HG02884 (cell line): Measurements from ENCODE around the gene TKFC.

Source experiments
- ATAC-seq: cut with Tn5 transposase; IDR thresholded peaks from one replicate; pipeline ENCODE4 v1.9.1; 2021; ENCODE audit warnings: mild to moderate bottlenecking, moderate library complexity; ENCODE audit not compliant: unreplicated experiment

Gene TKFC

DNA sequence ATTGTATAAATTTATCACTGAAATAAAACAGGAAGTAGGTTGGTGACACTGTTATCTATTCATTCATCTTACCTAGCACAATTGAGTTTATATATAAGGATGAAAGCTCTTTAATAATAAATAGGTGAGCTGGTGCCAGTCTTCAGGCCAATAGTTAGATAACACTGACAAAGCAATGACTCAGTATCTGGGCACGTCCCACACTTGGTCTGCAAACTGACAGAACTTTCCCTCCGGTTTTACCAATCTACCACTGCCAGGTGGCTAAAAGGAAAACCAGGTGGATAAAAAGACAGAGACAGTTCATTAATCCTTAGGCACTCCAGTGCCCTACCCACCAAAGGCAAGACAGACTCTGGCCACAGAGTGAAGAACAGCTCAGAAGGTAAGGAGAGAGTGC is 17.8 kb upstream of the TKFC start:
- ATAC-seq = no peak

DNA sequence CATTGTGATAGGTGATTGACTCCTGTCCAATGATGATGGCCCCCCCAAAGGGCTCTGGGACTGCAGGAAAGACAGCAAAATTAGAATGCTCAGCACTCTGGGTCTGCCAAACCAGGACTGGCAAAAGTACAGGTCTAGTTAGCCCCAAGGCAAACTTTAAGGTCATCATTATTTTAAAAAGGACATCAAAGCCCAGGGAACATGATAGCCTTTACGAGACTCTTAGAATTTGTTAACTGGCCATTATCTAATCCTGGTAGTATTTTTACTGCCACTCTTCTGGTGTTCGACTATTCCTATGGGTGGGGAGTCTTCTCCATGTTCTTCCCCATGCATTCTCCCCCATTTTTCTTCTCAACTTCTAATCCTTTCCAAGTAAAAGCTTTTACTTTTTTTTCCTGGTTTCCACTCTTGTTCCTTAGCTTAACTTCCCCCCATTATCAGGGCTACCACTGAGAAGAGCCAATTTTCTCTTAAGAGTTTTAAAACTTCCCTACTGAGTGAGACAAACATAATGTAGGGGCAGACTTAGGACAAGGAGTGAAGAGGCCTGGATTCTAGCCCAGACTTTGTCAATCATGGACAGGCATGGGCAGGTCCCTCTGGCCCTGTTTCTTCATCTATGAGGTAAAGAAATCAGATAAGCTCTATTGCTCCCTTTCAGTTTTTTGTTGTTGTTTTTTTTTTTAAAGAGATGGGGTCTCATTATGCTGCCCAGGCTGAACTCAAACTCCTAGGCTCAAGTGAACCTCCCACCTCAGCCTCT is 7.2 kb upstream of the TKFC start:
- ATAC-seq = no peak

DNA sequence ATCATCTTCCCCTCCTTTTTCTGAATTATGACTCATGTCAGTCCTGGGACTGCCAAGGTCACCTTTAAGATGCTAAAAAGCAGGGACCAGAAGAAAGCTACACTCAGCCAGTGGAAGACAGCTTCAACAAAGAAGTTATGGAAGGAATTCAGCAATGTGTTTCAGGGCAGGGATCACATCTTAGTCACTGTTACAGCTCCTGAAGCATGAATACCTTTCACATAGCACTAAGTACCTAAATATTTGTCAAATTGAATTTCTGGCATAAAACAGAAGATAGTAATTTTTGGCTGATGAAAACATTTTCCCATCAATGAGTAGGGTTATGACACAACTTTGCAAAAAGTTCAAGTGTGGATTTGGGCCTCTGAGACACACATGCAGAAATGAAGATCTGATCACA is 5.4 kb upstream of the TKFC start:
- no peak for ATAC-seq

DNA sequence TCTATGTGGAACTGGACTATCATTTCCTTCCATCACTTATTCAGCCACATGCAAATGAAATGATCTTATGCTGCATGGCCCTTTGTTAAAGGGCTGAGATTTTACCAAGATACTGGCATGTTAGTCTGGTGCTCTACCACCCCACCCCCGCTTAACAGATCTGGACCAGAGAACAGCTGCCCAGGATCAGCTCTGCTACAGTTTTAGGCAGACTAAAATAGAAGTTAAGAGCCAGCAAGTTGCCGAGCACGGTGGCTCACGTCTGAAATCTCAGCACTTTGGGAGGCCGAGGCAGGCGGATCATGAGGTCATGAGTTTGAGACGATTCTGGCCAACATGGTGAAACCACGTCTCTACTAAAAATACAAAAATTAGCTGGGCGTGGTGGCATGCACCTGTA is 4.7 kb upstream of the TKFC start:
- ATAC-seq = no peak

DNA sequence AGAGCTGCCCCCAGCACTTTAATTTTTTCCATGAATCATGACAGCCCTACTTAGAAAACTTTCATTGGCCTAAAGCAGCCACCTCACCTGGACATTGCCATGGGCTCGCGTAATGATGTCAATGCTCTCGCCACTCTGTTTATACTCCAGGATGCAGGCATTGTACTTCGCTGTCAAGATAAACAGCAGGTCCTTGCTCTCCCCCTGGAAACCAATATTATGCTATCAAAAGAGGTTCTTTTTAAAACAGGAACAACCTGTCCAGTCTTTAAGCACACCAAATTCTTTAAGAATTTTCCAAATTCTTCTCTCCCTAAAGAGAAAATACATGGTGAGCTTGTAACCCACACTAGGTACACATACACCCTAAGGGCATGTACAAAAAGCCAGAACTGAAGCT is 3.2 kb upstream of the TKFC start:
- no peak for ATAC-seq

DNA sequence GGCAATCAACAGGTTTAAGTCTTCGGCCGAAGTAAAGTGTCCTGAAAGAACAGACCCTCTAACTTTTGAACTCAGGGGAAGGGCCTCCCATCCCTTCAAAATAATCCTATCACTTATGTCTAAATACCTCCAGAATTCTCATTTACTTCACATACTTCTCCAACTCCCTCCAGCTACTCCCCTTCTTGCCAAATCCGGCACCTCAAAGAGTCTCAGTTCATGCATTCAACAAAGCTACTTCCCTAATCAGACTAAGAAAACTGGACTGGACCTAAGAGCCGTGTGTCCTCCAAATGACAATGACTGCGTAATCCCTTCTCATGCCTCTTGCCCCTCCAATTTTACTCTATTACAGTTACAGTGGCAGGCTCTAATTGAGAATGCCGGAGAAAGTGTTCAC is 1.4 kb upstream of the TKFC start:
- no peak for ATAC-seq

DNA sequence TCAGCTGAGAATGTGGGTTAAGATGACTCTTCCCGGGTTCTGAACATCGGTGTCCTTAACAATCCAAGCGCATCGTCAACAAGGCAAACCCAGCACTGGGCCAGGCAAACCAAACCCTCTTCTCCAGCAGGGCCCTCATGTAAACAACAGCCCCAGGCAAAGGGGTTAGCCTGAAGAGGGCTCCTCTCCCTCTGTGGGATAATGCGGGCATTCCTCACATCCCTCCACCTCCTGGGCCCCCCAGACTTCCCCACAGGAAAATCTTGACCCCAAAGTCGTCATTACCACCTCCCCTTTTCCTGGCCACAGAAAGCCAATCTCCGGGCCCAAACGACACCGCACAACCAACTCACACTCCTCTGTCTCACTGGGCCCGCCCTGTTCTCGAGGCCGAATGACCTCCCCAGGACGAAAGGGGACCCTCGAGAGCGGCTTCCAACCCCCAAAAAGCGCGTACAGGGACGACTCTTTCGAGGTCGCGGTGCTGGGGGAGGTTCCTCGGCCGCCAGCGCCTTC is 689 bp upstream of the TKFC start:
- ATAC-seq = no peak

DNA sequence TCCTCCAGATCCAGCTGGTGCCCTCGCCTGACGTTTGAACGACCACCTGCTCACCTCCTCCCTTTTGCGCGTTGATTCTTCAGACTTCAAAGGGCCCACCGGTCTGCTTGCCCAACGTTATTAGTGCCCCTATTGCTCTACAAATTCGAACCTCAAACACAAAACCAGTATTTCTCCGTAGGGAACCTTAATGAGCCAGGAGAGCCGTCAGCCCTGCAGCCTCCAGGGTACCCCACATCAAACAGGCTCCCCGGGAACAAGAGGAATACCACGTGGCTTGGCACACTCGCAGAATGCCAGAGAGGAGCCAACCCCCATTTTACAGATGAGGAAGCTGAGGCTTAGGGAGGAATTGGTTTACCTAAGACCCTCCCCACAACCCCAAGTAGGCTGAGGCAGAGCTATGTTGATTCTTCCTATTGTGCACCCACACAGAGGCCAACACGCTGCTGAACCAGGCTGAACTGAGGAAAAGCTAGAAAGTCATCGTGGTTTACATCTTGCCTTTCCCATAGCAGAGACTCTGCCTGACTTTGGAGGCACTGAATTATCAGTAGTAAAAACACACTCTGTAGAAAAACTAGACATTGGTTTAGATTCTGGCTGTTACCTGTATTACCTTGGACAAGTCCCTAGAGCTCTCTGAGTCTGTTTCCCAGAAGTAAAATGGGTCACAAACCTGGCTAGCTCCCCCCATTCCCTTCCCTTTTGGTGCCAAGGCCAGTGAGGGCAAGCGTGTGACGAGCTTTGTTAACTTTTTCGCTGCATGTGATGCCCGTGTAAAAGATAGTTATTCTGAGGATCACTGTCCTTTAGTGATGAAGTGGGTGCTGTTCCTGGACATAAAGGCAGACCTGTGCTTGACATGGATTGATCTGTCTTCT is 764 bp downstream of the TKFC start:
- no peak for ATAC-seq

DNA sequence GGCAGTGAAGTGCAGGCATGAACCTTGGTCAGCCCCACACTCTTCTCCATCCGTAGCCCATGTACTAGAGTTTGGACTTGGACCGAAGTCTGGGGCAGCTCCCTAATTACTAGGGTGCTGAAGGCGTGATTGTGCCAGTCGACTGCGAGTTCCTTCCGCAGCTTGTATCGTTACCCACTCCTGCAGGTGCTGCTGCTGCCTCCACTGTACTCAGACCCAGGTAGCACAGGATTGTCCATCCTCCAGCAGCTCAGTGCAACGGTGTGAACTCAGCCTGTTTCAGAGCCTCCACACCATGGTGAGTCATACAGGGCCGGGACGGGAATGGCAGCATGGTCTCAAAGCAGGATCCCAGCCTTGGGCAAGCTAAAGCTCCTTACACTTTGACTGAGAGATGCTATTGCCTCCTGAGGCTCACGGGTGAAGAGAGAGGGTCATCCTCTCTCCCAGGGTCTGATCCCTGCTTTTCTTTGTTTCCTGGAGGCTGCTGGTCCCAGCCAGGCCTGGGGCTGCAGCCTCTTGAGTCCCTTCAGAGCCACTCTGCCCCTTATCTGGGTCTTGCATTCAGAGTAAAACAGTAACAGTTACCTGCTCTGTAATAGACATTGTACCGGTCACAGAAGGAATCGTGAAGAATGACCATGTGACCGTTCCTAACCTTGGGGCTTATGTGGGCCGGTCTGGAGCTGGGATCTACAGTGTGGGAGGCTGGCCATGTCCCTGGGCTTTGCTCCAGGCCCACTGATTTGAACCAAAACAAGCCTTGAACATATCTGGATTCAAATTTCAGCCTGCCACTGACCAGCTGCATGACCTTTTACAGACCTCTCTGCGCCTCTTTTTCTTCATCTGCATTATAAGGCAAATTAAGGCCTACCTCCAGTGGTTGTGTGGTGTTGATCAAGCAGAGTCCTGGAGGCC is 1.7 kb downstream of the TKFC start:
- no peak for ATAC-seq

DNA sequence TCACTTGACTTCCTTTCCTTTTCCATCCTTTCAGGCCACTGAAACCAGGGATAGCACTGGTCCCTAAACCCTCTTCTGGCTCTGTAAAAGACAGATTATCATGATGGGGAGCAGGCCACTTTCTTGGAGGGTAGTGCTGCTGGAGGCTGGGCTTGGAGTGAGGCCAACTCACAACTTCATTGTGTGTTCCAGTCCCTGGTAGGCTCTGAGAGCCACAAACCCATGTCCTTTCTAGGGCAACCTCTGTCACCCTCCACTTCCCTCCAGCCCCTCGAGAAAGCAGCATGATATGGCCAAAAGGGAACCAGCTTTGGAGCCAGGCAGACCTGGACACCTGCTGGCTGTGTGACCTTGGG is 2.3 kb downstream of the TKFC start:
- no peak for ATAC-seq

DNA sequence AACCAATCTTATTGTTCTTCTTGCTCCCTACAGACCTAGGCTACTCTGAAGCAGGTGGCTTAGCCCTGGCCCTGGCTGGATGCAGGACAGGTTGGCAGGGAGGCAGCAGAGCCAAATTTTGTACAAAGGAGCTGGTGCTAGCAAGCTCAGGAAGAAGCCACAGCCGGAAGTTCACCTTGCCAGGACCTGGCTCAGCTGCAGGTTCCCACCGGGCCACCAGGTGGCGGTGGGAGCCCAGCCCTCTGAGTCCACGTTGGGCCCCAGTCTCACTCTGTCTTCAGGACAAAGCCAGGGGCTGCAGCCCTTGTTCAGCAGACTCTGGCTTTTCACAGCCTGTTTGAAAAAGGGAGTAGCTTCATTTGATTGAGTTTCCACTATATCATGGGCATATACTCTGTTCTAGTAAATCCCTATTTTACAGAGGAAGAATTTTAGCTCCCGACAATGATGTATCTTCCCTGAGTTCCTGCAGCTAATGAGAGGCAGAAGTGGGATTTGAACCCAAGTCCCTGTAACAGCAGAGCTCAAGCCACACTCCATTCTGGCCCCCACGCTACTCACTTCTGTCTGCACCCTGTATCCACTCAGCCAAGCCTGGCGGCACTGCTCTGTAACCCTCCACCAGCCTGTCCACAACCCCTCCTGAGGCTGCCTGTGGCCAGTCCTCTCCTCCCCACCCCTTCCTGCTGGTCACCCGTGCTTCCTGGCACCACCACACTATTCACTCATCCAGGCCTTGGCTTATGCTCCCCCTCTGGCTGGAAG is 3.3 kb downstream of the TKFC start:
- ATAC-seq = peak; percentile 43

DNA sequence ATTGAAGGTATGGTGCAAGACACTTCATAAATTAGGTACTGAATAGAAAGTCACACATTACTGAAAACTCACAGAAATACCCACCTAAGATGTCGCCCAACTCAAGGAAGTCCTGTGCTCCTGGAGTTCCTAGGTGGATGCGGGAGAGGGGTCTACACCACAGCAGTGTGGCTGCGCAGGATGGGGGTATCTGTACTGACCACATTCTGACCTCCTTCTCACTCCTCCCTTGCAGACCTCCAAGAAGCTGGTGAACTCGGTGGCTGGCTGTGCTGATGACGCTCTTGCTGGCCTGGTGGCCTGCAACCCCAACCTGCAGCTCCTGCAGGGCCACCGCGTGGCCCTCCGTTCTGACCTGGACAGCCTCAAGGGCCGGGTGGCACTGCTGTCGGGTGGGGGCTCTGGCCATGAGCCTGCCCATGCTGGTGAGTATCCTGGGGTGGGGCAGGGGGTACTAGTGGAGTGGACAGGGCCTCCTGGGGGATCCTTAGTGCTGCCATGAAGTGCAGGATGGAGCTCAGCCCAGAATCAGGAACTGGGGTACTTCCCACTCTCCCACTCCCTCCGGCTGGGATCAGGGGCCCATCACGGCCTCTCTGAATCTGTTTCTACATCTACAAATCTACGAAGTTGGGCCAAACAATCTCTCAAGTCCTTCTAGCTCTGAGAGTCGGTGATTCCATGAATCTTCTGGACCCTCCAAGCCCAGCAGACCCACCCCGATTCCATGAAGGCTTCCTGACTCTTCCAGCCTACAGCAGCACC is 4.9 kb downstream of the TKFC start:
- no peak for ATAC-seq

DNA sequence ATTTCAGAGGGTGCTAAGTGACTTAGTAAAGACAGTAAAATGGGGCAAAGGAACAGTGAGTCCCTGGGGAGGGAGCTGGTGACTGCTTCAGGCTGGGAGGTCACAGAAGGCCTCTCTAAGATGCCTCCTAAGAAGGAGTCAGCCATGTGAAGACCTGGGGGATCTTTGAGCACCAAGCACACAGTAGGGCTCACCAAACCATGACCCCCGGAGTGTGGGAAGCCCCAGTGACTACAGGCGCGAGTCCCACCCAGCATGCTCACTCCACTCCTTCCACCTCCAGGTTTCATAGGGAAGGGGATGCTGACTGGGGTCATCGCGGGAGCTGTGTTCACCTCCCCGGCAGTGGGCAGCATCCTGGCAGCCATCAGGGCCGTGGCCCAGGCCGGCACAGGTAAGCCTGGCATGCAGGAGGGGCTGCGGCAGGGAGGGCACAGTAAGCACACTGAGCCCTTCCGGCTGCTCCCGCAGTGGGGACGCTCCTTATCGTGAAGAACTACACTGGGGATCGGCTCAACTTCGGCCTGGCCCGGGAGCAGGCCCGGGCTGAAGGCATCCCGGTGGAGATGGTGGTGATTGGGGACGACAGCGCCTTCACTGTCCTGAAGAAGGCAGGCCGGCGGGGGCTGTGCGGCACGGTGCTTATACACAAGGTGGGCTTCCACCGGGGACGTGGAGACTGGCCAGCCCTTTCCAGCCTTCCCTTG is 5.9 kb downstream of the TKFC start:
- no peak for ATAC-seq

DNA sequence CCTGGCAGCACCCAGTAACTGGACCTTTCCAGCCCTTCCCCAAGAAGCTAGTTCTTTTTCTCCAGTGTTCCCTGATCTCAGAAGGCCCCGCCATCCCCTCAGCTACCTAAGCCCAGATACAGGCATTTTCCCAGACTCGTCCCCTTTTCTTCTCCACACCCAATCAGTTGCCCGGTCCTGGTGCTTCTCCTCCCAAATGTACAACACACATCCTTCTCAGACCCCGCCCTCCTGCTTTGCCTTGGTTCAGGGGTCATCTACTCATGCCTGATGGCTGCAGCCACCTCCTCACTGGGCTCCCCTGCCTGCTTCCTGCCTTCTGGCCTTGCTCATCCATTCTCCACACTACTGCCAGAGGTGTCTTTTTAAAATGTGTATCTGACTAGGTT is 6.5 kb downstream of the TKFC start:
- no peak for ATAC-seq

DNA sequence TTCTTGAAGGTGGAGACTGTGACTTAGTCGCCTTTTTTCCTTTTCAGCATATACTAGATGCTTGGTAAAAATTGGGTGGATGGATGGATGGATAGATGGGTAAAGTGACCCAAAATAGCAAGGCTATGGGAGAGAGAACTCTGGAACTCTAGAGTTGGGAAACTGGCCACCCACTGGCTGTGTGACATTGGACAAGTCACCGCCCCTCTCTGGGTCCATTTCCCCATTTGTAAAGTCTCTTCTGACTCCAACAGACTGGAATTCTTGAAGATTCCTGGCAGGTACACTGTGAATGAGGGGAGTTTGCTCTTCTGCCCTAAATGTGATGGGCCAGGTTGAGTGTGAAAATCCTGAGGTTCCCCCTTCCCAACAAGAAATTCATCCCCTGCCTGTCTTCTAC is 8.0 kb downstream of the TKFC start:
- no peak for ATAC-seq

DNA sequence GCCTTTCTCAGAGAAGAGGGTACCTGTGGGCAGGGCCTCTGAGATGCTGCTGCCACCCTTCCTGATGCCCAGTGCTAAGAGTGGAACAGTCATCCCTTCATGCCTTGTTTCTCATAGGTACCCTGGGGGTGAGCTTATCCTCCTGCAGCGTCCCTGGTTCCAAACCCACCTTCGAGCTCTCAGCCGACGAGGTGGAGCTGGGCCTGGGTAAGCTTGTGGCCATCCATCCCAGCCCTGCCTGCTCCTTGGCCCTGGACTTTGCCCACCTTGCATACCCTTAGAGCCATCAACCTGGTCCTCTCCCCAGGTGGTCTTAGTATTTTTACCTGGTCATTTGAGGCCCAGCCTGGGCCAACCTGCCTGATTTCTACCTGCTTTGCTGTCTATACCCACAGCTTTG is 8.7 kb downstream of the TKFC start:
- no peak for ATAC-seq

DNA sequence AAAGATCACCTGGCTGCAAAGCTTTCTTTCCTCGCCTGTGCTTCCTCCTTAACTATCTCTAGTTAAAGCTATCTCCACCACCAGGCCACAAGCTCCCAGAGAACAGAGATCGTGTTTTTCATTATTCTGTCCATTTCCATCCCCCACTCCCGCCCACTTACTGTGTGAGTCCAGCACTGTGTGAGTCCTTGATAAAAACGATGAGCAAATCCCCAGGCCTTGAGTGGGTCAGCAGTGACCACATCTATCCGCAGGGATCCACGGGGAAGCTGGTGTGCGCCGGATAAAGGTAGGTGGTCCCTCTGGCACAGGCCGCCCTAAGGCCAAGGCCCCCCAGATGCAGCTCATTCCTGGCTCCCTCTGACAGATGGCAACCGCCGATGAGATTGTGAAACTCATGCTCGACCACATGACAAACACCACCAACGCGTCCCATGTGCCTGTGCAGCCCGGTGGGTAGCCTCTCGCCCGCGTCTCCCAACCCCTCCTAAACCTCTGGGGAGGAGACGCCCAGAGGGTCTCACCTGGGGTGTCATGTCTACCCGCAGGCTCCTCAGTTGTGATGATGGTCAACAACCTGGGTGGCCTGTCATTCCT is 9.3 kb downstream of the TKFC start:
- no peak for ATAC-seq
